Measurements from ENCODE around the gene SH2D7.

Gene SH2D7

DNA sequence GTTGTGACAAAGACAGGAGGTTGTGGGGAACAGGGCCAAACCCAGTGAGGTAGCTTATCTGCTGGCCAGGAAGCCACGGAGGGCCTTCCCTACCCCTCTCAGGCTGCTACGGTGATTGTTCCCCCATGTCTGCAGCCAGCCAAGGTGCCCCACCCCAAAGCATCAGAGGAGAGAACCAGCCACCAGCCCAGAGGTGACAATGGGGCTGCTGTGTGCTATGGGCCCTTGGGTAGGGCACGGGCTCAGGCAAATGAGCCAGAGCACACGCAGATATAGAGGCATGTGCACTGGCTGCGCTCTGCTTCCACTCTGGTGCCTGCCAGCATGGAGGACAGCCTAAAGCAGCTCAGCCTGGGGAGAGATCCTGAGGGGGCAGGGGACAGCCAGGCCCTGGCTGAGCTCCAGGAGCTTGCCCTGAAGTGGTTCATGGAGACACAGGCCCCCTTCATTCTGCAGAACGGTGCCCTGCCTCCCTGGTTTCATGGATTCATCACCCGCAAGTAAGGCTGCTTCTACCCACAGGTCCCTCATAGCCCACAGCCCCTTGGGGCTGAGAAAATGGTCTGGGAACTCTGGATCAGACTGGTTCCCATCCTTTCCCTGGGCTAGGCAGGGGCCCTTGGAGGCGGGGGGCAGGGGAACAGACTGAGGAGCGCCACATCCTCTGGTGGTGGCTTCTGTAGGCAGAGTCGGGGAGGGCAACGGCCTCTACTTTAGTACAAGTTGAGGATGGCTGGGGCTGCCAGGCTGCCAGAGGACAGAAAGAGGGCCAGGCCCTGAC, at the start of gene SH2D7:
Gene SH2D7, plus strand, starts transcription at position 301 of the 781 bp plus-strand sequence. Its CDS starts 24 bp downstream, at position 325.
- DNase-seq (ENCODE audit: low read depth in 3 of 3), result no peak

DNA sequence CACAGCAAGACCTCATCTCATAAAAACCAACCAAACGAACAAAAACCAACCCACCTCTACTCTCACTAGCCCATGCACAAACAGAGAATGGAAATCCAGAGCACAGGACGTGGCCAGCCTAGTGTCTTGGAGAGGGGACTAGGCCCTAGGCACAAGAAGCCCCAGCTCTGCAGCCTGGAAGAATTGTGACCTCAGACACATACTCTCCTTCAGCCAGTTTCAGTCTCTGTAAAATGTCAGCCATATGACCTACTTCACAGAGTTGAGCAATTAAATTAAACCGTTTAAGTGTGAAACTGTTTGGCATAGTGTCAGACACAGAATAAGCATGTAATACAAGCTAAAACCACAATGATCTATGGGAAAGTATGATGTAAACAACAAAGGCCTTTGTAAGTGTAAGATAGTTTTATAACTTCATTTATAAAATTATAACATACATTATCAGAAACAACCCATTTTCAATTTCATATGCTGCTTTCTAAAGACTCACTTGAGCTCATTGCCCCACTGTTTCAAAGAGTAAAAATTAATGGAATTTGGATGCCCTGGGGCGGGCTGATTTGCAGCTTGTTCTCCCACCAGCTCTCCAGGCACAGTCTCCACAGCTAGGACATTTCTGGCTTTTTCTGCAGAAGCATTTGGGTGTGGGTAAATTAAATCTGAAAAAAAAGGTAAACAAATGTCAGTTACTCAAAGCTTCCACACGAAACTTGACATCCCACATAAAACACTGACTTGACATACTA, 47.8 kb upstream of the SH2D7 start:
- DNase-seq (ENCODE audit: low read depth in 3 of 3), result no peak

DNA sequence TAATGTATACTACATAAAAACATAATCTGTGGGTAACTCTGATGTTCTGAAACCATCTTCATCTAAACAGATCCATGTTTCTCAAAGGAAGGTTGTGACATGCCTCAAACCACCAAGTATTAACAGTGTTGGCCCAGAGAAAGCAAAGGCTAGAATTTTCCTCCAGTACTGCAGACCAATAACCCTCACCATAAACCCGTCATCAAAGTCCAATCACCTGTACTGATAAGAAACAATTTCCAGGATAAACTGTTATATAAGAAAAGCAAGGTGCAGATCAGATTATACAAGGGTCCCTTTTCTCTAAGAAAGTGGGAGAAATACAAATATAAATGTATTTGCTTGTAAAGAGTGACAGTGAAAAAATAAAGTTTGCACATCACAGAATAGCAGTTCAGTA, 47.2 kb upstream of the SH2D7 start:
- no peak for DNase-seq (ENCODE audit: low read depth in 3 of 3)

DNA sequence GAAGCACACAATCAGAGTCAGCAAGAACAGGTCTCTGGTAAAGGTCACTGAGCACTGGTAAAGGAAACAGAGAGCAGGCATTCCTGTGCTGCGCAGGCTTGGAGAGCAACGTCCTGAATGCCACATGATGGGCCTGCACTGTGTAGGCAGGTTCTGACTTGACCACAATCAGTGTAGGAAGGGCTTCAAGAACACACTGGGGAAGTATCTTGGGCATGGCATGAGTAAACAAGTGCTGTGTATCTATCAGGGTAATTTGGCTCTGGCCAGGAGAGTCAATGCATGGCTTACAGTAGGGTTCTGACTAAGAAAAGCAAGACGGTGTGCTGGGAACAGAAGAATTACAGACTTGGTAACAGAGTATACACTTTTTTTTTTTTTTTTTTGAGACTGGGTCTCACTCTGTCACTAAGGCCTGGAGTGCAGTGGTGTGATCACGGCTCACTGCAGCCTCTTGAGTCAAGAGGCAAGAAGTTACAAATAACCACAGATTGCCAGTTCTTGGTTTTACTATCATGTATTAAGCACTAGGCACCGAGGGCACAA, 45.5 kb upstream of the SH2D7 start:
- DNase-seq (ENCODE audit: low read depth in 3 of 3), result no peak

DNA sequence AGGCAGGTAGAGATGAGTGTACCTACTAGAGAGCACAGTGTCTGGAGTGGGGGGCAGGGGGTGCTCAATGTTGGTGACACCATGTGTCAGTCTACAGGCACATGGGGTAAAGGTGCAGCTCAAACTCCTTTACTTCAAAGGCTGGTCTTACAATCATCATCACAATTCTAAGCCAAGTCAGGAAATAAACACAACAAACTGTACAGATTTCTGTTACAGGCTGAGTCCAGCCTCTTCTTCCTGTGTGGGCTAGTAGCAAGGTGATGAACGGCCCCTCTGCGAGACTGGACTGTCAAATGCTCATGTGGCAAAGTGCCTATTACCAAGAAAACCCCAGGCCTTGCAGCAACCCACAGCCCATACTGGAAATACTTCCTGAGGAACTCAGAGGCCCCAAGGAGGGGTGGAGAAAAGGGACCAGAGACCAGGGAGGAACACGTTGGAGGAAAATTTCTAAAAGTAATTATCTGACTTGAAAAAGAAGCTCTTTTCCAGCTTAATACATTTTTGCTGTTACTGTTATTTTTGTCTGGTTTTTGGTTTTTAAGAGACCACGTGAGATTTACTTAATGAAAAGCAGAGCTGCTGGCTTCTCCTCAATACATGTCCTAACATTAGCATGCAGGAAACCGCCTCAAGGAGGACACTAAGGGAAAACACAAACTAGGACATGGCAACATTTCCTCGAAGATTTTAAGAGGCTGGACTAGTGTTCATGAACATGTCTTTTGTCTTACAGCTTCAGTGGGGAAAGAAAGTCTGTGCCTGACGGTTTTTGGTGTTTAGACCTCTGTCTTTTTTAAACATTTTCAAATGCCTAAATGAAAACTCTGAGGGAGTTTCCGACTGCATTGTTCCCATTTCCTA, 44.4 kb upstream of the SH2D7 start:
- no peak for DNase-seq (ENCODE audit: low read depth in 3 of 3)

DNA sequence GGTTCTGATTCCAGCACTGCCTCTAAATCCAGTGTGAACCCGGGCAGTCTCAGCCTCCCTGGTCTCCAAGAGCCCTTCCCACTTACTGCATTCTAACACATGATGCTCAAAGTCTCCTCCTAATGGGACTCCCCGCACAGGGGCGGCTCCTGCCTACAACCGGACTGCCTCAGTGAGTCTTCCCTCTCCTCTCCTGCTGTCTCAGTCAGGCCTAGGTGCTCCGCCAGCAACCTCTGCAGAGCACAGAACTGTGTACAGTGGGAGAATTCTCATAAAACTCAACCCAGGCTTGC, 43.8 kb upstream of the SH2D7 start:
- DNase-seq (ENCODE audit: low read depth in 3 of 3), result no peak

DNA sequence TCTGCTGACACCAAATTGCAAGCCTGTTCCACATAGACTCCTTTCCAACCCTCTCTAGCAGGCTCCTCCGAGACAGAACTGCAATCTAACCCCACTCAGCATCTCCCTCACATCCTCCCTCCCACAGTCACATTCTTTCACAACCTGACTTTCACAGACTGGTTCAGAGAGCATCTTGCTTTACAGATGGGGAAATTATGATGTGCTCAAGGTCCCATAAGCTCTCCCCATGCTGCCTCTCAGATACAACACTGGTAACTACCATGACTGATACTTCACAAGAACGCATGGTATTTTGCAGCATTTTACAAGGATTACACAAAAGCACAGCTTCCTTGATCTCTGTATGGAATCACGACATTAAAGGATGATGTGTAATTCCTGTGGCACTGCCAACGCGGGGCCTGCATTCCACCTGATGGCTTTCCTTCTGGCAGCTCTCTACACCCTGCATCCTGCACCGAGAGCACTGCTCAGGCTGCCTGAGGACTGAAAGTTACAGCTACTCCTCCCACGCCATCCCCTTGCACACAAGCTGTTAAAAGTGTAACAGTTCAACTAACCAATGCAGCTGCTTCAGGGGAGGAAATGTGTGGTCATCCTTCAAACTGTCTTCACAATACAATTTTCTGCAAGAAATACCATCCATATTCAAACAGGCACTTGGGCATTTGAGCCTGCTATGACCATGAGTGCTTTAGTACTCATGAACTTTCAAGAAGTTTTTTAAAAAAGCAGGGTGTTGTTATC, 42.5 kb upstream of the SH2D7 start:
- DNase-seq (ENCODE audit: low read depth in 3 of 3), result peak in 1 of 3 experiments; percentile 43

DNA sequence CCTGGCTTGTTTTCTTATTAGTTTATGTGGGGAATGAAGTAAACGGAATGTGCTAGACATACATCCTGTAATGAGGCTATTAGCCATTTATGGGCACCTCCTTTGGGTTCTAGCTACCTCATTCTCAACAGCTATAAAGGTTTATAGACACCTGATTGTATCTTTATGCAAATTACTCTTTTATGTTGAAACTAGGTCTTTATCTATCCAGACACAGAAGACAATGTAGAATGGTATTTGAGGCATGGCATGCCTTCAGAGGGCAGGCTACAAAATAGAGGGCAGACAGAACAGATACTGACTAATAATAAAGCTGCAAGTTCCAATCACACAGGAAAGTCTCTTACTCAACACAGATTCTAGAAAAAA, 41.9 kb upstream of the SH2D7 start:
- no peak for DNase-seq (ENCODE audit: low read depth in 3 of 3)

DNA sequence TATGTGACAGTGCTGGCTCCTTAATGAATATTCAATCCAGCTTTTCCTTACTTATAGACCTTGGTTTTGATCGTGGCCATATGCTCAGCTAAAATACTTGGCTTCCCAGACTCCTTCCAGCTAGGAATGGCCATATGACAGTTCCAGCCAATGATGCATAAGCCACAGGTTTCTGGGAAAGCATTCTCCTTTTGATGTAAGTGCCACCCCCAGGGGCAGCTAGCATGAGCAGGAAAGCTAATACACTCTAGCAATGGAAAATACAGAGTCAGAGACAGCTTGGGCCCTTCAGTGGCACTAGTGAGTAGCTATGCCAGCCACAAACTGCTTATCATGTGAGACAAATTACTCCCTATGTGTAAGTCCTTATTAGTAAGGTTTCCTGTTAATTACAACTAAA, 41.5 kb upstream of the SH2D7 start:
- DNase-seq (ENCODE audit: low read depth in 3 of 3), result no peak

DNA sequence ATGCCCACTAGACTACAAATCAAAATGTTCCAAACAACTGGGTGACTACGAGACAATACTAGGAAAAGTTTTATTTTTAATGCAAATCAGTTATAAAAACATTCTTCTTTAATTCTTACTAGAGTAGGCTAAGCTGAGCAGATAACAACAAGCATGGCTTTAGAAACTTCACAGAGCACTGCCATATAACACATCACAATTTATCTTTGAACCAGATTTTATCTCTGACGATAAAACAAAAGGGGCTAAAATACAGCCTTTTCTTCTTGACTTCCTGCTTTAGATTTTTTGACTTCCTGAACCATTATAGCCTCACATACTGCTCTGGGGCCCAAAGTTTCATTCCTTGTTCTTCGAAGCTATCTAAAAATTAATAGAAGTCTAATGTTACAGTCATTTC, 40.8 kb upstream of the SH2D7 start:
- no peak for DNase-seq (ENCODE audit: low read depth in 3 of 3)

DNA sequence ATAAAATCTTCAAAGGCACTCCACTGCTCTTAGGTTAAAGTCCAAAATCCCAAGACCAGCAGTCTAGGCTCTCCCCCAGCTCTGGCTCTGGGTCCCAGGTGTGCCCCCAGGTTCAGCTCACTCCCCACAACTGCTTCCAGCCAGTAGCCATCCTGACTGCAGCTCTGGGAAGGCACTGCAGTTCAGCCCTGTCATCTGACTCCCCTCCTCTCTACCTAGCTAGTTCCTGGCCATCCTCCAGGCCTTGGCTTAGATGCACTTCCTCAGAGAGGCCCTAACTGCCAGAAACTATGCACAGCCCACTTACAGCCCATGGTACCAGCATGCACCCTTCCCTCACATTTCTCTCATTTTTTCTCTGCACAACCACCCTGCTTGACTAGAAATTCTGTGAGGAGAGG, 40.4 kb upstream of the SH2D7 start:
- no peak for DNase-seq (ENCODE audit: low read depth in 3 of 3)

DNA sequence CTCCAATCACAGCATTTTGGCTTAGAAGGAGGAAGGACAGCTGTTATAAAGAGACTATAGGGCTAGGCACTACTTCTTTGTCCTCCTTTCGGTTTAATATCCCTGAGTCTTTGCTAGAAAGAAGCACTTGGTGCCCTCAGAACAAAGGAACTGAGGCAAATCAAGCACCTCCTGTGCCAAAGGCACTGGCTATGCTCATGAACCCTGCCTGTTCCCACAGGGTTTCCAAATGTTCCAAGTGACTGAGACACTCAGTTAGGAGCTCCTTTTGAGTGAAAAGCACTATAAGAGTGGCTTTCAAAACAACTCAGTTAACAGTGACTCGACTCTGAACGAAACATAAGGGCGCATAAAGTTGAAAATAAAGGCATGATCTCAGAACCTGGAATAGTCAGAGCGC, 39.8 kb upstream of the SH2D7 start:
- DNase-seq (ENCODE audit: low read depth in 3 of 3), result no peak

DNA sequence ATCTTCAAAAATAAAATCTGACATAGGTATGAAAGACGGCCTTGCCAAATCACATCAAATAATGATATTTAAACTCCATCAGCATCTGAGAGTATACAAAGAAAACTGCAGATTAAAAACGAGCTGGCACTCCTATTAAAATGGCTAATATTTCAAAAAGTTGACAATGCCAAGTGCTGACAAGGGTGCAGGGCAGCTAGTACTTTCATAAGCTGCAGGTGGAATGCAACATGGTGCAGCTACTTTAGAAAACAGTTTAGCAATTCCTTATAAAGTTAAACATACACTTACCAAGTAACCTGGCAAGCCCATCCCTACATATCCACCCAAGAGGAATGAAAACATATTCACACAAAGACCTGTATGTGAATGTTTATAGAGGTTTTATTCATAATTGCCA, 37.8 kb upstream of the SH2D7 start:
- DNase-seq (ENCODE audit: low read depth in 3 of 3), result no peak

DNA sequence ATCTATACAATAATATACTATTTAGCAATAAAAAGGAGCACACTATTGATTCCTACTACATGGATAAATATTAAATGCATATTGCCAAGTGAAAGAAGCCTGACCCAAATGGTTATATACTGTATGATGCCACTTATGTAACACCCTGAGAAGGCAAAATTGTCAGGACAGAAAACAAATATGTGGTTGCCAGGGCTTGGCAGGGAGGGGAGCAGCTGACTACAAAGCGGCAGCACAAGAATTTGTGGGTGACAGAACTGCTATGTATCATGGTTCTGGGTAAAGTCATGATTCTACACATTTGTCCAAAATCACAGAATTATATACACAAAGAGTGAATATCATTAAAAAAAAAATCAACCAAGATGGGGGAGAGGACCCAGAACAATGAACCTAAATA, 37.4 kb upstream of the SH2D7 start:
- DNase-seq (ENCODE audit: low read depth in 3 of 3), result no peak

DNA sequence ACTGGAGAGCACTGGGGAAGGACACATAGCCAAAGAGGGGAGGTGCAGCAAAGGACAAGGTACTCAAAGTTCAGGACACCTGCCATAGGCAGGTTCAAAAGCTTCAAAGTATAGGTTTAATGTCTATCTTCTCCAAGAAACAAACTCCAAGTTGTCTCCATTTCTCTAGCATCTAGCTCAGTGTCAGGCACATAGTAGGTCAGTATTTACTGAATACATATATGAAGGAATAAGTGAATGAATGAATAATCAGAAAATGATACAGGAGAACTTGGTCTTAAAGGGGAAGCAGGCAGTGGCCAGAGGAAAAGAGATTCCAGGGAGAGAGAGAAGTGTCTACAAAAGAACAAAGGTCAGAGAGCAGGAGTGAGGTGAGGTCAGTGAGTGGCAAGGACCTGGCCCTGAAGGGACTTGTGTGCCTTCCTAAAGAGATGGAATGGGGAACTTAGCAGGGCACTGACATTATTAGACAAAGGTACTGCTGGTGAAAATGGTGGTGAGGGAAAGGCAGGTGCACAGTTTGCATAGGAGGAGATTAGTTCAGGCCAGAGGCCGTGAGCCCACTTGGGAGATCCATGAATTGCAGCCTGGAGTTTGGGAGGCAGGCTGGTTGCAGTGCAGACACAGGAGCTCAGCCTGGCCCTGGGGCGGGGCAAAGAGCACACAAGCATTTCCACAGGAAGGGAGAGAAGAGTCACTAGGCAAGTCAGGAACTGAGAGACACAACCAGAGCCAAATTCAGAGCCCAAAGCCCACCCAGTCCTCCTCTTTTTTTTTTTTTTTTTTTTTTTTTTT, 36.2 kb upstream of the SH2D7 start:
- DNase-seq (ENCODE audit: low read depth in 3 of 3), result no peak

DNA sequence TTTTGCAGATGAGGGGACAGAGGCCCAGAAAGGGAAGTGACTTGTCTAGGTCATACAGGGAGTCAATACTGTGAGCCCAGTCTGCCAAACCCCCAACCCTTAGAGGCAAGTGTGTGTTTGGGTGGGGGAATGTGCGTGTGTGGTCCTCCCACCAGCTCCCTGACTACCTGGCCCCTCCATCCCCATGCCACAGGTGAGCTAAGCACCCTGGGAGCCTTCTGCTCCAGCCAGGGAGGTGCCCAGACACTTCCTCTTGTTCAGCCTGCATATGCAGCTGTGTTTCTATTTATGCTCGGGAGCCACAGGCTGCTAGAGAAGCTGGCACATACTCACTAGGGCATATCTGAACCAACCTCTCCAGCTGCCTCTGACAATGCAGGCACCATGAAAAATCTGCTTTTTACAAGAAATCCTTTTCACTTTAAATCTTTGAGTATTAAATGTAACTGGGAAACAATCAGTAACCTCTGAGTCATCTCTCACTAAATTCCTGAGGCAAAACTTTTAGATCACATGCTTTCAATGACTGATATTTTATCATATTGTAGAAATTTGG, 35.6 kb upstream of the SH2D7 start:
- DNase-seq (ENCODE audit: low read depth in 3 of 3), result no peak

DNA sequence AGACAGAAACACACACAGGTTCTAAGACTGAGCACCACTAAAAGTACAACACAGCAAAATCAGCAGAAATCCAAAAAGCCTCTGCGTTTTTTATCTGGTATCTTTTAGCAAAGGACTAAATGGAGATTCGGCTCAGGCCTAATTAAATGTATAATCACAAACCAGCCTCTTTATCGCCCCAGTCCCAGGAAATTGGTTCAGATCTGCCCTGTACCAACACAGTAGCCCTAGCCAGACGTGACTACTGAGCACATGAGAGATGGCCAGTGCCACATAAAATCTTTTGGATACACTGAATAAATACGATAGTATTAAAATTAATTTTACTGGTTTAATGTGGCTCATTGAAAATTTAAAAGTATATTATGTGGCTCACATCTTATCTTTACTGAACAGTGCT, 34.6 kb upstream of the SH2D7 start:
- no peak for DNase-seq (ENCODE audit: low read depth in 3 of 3)

DNA sequence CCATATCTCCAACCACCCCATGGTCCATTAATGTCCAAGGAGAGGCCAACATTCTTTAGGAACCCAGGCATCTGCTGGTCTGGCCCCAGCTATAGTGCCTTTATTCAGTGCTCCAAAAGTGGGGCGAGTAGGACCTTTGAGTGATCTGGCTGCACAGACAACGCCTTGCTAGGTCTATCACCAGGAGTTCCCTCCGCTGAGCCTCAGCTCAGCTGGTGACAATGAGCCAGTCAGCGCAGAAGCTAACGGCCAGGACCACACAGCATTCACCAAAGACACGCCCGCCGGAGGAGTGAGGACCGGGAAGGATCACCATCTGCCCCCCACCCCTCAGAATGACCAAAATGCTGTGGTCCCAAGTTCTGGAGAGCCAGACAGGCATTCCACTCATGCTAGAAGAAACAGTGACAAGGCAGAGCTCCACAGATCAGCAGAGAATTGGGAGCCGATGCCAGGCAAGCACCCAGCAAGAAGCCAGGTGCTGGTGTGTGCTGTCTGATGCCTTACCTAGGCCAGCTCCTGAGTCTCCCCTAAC, 33.9 kb upstream of the SH2D7 start:
- no peak for DNase-seq (ENCODE audit: low read depth in 3 of 3)

DNA sequence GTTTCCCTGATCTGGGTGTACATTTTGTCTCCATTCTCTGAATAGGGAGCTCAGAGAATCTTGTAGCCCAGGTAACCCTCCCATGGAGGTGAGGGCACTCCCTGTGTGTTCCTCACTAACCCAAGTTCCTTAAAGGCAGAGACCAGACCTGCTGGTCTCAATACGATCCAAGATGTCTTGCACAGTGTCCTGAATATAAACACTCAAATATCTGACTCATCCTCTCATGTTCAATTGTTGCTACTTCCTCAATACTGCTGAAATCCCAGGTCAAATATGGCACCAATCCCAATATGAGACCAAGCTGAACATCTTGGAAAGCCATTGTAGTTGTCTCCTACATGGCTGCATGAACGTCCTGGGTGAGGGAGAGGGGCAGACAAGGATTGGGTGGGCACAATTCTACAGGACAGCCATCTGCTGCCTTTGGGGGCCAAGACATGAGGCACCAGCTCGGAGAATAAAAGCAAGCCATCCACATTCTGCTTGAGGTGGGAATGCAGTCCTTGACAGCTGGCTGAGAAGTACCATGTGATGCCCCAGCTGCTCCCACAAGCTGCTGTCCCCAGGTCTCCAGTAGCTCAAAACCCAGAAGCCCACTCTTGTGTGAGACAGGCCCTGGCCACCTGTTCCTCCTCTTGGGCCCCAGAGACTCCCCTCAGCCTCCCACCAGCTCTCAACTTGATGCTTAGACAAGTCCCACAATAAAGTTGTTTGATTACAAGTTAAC, 33.1 kb upstream of the SH2D7 start:
- DNase-seq (ENCODE audit: low read depth in 3 of 3), result no peak

DNA sequence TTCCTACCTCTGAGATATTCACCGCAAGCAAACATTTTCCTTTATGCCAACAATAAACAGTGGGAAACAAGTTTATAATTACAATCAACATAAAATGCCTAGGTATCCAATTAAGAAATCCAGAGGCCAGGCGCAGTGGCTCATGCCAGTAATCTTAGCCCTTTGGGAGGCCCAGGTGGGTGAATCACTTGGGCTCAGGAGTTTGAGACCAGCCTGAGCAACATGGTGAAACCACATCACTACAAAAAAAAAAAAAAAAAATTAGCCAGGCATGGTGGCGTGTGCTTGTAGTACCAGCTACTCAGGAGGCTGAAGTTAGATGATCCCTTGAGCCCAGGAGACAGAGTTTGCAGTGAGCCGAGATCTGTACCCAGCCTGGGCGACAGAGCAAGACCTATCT, 32.1 kb upstream of the SH2D7 start:
- no peak for DNase-seq (ENCODE audit: low read depth in 3 of 3)
